Mesothelial cell of epicardium (in vitro differentiated cells): ENCODE measurements around the gene ZFYVE28. TPM values are rescaled to one million over a fixed set of nuclear protein-coding genes. Genes with fewer than 3 reads are reported as not detected.
A peak's percentile ranks its signal among the peaks of the same experiment; 100 is the strongest.

ENCODE experiments used
- DNase-seq, 2 experiments: peaks; one replicate each; pipeline ENCODE4 v3.0.0; 2021; ENCODE audit warnings: low spot score in 2 of 2; ENCODE audit not compliant: unreplicated experiment in 2 of 2
- H3K27ac Mint-ChIP-seq: 2 replicates; pipeline ENCODE4 v1.8.0; 2021; ENCODE audit warnings: mixed read lengths
- H3K27me3 Mint-ChIP-seq: 2 replicates; pipeline ENCODE4 v1.8.0; 2021; ENCODE audit warnings: low read depth, mixed read lengths
- H3K36me3 Mint-ChIP-seq: 2 replicates; pipeline ENCODE4 v1.8.0; 2021; ENCODE audit warnings: mixed read lengths
- H3K4me1 Mint-ChIP-seq: 2 replicates; pipeline ENCODE4 v1.8.0; 2021; ENCODE audit warnings: mixed read lengths
- H3K4me3 Mint-ChIP-seq: 2 replicates; pipeline ENCODE4 v1.8.0; 2021; ENCODE audit warnings: mild to moderate bottlenecking, moderate library complexity, mixed read lengths
- H3K9me3 Mint-ChIP-seq: 2 replicates; pipeline ENCODE4 v1.8.0; 2021; ENCODE audit warnings: mixed read lengths
- CTCF ChIP-seq: fragments of 200-600 bp; sonication (generic); IDR thresholded peaks from one replicate; pipeline ENCODE4 v1.5.0; 2021; ENCODE audit warnings: antibody characterized with exemption; ENCODE audit not compliant: unreplicated experiment
- total RNA-seq: library from RNA; stranded (reverse); gene quantifications from 3 replicates; pipeline ENCODE4 v1.2.1, GENCODE V29; 2021

Gene ZFYVE28
- total RNA-seq, 1 donor from 2014 or later: 0.51 TPM

GRCh38 chr4:2300431-2301224, 117.8 kb downstream of the ZFYVE28 start:
- DNase-seq: peak in 1 of 2 experiments; percentile 33
- no peaks in the 10 kb centered on the region for H3K4me1 Mint-ChIP-seq
- no peak overlapping the region for H3K4me3 Mint-ChIP-seq
- H3K27ac Mint-ChIP-seq: no peak overlapping the region
- TF ChIP-seq CTCF: no peak
- peaks cover 7% of the 10 kb centered on the region for H3K9me3 Mint-ChIP-seq
- H3K27me3 Mint-ChIP-seq: peaks cover 9% of the 10 kb centered on the region
- no peaks in the 10 kb centered on the region for H3K36me3 Mint-ChIP-seq

- no peak for TF ChIP-seq CTCF
- Mint-ChIP-seq H3K9me3 (peaks cover 7% of the 10 kb centered on the region), H3K27ac (no peak overlapping the region), H3K36me3 (no peaks in the 10 kb centered on the region), H3K4me3 (no peak overlapping the region), H3K27me3 (peaks cover 9% of the 10 kb centered on the region), H3K4me1 (no peaks in the 10 kb centered on the region)
- DNase-seq: peak in 1 of 2 experiments; percentile 13
Observed at GRCh38 chr4:2299794-2300193, 118.7 kb downstream of the ZFYVE28 start.

- no peak overlapping the region for H3K4me3 Mint-ChIP-seq
- peaks cover 16% of the 10 kb centered on the region for H3K9me3 Mint-ChIP-seq
- peaks cover 2% of the 10 kb centered on the region for H3K36me3 Mint-ChIP-seq
- peak in 1 of 2 experiments; percentile 35 for DNase-seq
- TF ChIP-seq CTCF: no peak
- H3K27me3 Mint-ChIP-seq: peaks cover 9% of the 10 kb centered on the region
- no peaks in the 10 kb centered on the region for H3K4me1 Mint-ChIP-seq
- no peak overlapping the region for H3K27ac Mint-ChIP-seq
Observed at GRCh38 chr4:2298532-2298991, 119.9 kb downstream of the ZFYVE28 start.

GRCh38 chr4:2297606-2298531, 120.6 kb downstream of the ZFYVE28 start:
- peaks cover 16% of the 10 kb centered on the region for H3K9me3 Mint-ChIP-seq
- no peak for TF ChIP-seq CTCF
- no peak overlapping the region for H3K27ac Mint-ChIP-seq
- peaks cover 4% of the 10 kb centered on the region for H3K4me1 Mint-ChIP-seq
- peak in 1 of 2 experiments; percentile 16 for DNase-seq
- H3K27me3 Mint-ChIP-seq: peaks cover 9% of the 10 kb centered on the region
- H3K36me3 Mint-ChIP-seq: peaks cover 2% of the 10 kb centered on the region
- no peak overlapping the region for H3K4me3 Mint-ChIP-seq

- DNase-seq: peak in 1 of 2 experiments; percentile 36
- peaks cover 9% of the 10 kb centered on the region for H3K27me3 Mint-ChIP-seq
- H3K4me1 Mint-ChIP-seq: peaks cover 13% of the 10 kb centered on the region
- H3K9me3 Mint-ChIP-seq: peaks cover 9% of the 10 kb centered on the region
- TF ChIP-seq CTCF: no peak
- no peak overlapping the region for H3K27ac Mint-ChIP-seq
- peaks cover 2% of the 10 kb centered on the region for H3K36me3 Mint-ChIP-seq
- H3K4me3 Mint-ChIP-seq: no peak overlapping the region
Observed at GRCh38 chr4:2296631-2297601, 121.5 kb downstream of the ZFYVE28 start.
